DOHH2 (cell line): ENCODE results near the gene HOXB3.

Source experiments
- H3F3A ChIP-seq: fragments of 200-600 bp; sonication (generic), shearing (Covaris generic); 2 replicates; pipeline ENCODE4 v1.6.0; 2016; ENCODE audit warnings: antibody characterized with exemption, mild to moderate bottlenecking; ENCODE audit not compliant: control insufficient read depth, insufficient read depth
- H3K27ac ChIP-seq: fragments of 200-600 bp; sonication (generic); 2 replicates; pipeline ENCODE4 v1.5.1; 2014; ENCODE audit warnings: low read depth, mild to moderate bottlenecking, low read length, moderate library complexity
- H3K27me3 ChIP-seq: fragments of 200-600 bp; sonication (generic); 2 replicates; pipeline ENCODE4 v1.6.1; 2014; ENCODE audit warnings: mild to moderate bottlenecking, low read length, mixed read lengths; ENCODE audit not compliant: control insufficient read depth
- H3K36me3 ChIP-seq: fragments of 200-600 bp; sonication (generic); 2 replicates; pipeline ENCODE4 v1.6.1; 2014; ENCODE audit warnings: mild to moderate bottlenecking, low read length, moderate library complexity, mixed read lengths; ENCODE audit not compliant: control insufficient read depth
- H3K4me1 ChIP-seq: fragments of 200-600 bp; sonication (generic); 2 replicates; pipeline ENCODE4 v1.6.1; 2014; ENCODE audit warnings: mild to moderate bottlenecking, low read length, mixed read lengths; ENCODE audit not compliant: control insufficient read depth
- H3K4me2 ChIP-seq: fragments of 200-600 bp; sonication (generic); 2 replicates; pipeline ENCODE4 v1.6.0; 2014; ENCODE audit warnings: mild to moderate bottlenecking, low read length, moderate library complexity
- H3K4me3 ChIP-seq: fragments of 200-600 bp; sonication (generic); 2 replicates; pipeline ENCODE4 v1.5.1; 2014; ENCODE audit warnings: mild to moderate bottlenecking, low read length, mixed read lengths
- H3K79me2 ChIP-seq: fragments of 200-600 bp; sonication (generic); 2 replicates; pipeline ENCODE4 v1.6.1; 2014; ENCODE audit warnings: mild to moderate bottlenecking, low read length, mixed read lengths; ENCODE audit not compliant: control insufficient read depth
- H3K9me2 ChIP-seq: fragments of 200-600 bp; sonication (generic); replicated peaks from 2 replicates; pipeline ENCODE4 v1.6.1; 2014; ENCODE audit warnings: mild to moderate bottlenecking, low read length, mixed read lengths; ENCODE audit not compliant: control insufficient read depth
- H3K9me3 ChIP-seq: fragments of 200-600 bp; sonication (generic); 2 replicates; pipeline ENCODE4 v1.6.1; 2014; ENCODE audit warnings: antibody characterized with exemption, low read length, mixed read lengths; ENCODE audit not compliant: control insufficient read depth, insufficient read depth
- H4K20me1 ChIP-seq: fragments of 200-600 bp; sonication (generic); 2 replicates; pipeline ENCODE4 v1.6.0; 2014; ENCODE audit warnings: low read depth, mild to moderate bottlenecking, antibody characterized with exemption, low read length, moderate library complexity; ENCODE audit not compliant: control insufficient read depth, insufficient read depth
- EZH2phosphoT487 ChIP-seq: fragments of 200-600 bp; sonication (generic); IDR thresholded peaks from 2 replicates; pipeline ENCODE4 v1.6.1; 2017; ENCODE audit warnings: borderline replicate concordance, mild to moderate bottlenecking, antibody characterized with exemption, low read length, moderate library complexity, mixed read lengths
- TF ChIP-seq, protein P1 (sequence below): fragments of 200-600 bp; sonication (generic); IDR thresholded peaks from one replicate; pipeline ENCODE4 v1.5.1; 2014; ENCODE audit warnings: antibody characterized with exemption, mild to moderate bottlenecking, low read depth, low read length; ENCODE audit not compliant: poor library complexity, severe bottlenecking

HOXB3 gene

DNA sequence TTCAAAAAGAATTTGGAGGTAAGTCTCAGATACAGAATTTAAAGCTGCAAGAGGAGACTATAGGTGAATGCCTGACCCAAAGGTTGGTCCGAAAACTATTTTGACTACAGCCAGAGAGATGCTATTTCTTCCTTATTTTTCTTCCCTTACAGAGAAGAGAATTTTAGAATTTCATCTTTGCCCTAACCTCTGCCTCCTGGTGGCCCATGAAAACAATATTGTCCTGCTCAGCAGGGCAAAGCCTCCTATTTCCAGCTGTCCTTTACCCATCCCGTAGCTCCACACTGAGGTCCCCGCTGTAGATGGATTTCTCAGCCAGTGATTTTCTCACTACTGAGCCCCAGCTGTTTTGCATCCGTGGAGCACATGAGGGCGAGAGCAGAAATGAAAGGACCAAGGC is 83.8 kb downstream of the HOXB3 start:
- no peak overlapping the region for H3K4me2 ChIP-seq
- no peaks in the 10 kb centered on the region for H3K9me3 ChIP-seq
- no peaks in the 10 kb centered on the region for H3K9me2 ChIP-seq
- no peak overlapping the region for H3K4me3 ChIP-seq
- no peaks in the 10 kb centered on the region for H4K20me1 ChIP-seq
- H3K36me3 ChIP-seq = no peaks in the 10 kb centered on the region
- no peak overlapping the region for H3K27ac ChIP-seq
- TF ChIP-seq EZH2phosphoT487 = no peak
- TF ChIP-seq, protein P1, sequence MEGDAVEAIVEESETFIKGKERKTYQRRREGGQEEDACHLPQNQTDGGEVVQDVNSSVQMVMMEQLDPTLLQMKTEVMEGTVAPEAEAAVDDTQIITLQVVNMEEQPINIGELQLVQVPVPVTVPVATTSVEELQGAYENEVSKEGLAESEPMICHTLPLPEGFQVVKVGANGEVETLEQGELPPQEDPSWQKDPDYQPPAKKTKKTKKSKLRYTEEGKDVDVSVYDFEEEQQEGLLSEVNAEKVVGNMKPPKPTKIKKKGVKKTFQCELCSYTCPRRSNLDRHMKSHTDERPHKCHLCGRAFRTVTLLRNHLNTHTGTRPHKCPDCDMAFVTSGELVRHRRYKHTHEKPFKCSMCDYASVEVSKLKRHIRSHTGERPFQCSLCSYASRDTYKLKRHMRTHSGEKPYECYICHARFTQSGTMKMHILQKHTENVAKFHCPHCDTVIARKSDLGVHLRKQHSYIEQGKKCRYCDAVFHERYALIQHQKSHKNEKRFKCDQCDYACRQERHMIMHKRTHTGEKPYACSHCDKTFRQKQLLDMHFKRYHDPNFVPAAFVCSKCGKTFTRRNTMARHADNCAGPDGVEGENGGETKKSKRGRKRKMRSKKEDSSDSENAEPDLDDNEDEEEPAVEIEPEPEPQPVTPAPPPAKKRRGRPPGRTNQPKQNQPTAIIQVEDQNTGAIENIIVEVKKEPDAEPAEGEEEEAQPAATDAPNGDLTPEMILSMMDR = no peak
- H3F3A ChIP-seq = no peaks in the 10 kb centered on the region
- no peaks in the 10 kb centered on the region for H3K4me1 ChIP-seq
- peaks cover 46% of the 10 kb centered on the region for H3K27me3 ChIP-seq
- H3K79me2 ChIP-seq = no peaks in the 10 kb centered on the region

DNA sequence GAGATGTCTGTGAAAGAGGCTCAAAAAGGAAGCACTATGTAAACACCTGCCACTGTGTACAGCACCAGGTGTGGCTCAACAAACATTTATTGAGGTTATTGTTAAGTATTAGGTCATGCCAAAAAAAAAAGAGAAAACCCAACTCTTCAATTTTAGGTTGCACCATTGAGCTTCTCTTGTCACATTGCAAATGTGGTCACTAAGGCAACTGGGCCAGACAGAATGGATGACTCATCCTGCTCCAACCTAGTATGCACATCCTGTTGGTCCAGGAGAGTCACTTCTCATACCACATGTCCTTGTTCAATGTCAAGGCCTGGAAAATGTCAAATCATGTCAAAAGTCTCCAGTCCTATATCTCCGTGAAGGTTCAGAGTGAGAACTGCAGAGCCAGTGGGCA is 84.3 kb downstream of the HOXB3 start:
- no peaks in the 10 kb centered on the region for H3K4me1 ChIP-seq
- no peak overlapping the region for H3K27ac ChIP-seq
- no peaks in the 10 kb centered on the region for H3K9me2 ChIP-seq
- H3K4me2 ChIP-seq = no peak overlapping the region
- H3K36me3 ChIP-seq = no peaks in the 10 kb centered on the region
- H3K9me3 ChIP-seq = no peaks in the 10 kb centered on the region
- no peak overlapping the region for H3K4me3 ChIP-seq
- no peaks in the 10 kb centered on the region for H4K20me1 ChIP-seq
- H3K27me3 ChIP-seq = peaks cover 46% of the 10 kb centered on the region
- TF ChIP-seq, protein P1 = no peak
- TF ChIP-seq EZH2phosphoT487 = no peak
- H3F3A ChIP-seq = no peaks in the 10 kb centered on the region
- no peaks in the 10 kb centered on the region for H3K79me2 ChIP-seq

DNA sequence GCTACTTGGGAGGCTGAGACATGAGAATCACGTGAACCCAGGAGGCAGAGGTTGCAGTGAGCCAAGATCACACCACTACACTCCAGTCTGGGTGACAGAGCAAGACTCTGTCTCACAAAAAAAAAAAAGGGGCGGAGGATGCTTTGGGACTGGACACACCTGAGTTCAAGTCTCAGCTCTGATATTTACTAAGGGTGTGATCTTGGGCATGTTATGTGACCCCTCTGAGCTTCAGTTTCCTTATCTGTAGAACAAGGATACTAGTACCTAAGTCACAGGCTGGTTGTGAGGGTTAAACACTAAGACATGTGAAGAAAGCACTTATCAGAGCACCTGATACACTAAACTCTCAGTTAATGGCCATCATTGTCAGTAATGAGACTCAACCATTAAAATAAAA is 85.1 kb downstream of the HOXB3 start:
- Histone ChIP-seq H3K9me3 (no peaks in the 10 kb centered on the region), H3K27me3 (peaks cover 49% of the 10 kb centered on the region), H3K79me2 (no peaks in the 10 kb centered on the region), H4K20me1 (no peaks in the 10 kb centered on the region), H3K4me3 (no peak overlapping the region), H3K4me1 (no peaks in the 10 kb centered on the region), H3K27ac (no peak overlapping the region), H3K36me3 (no peaks in the 10 kb centered on the region), H3F3A (no peaks in the 10 kb centered on the region), H3K9me2 (no peaks in the 10 kb centered on the region), H3K4me2 (no peak overlapping the region)
- TF ChIP-seq, protein P1 = no peak
- no peak for TF ChIP-seq EZH2phosphoT487

DNA sequence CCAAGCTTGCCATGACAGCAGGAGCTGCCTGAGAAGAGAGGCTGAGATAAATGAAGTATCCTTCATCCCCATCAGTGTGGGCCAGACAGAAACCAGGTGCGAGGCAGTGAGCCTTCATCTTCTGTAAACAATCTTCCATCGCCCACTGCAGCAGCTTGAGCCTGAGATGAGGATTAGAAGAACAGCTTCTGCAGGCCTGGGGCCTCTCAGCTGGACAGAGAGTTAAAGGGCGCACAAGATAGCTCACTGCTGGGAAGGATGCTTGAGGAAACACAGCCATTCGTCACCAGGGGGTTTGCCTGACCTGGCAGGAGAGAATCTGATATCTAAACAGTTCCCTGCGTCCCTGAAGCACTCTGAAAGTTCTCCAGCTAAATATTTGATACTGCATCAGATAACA is 86.3 kb downstream of the HOXB3 start:
- Histone ChIP-seq H3K27me3 (peaks cover 49% of the 10 kb centered on the region), H3K4me3 (no peak overlapping the region), H4K20me1 (no peaks in the 10 kb centered on the region), H3F3A (no peaks in the 10 kb centered on the region), H3K27ac (no peak overlapping the region), H3K9me2 (no peaks in the 10 kb centered on the region), H3K9me3 (no peaks in the 10 kb centered on the region), H3K4me1 (no peaks in the 10 kb centered on the region), H3K36me3 (no peaks in the 10 kb centered on the region), H3K79me2 (no peaks in the 10 kb centered on the region), H3K4me2 (no peak overlapping the region)
- TF ChIP-seq, protein P1 = no peak
